MCF 10A (cell line): Measurements from ENCODE around the gene BANF2. TPM values are rescaled to one million over a fixed set of nuclear protein-coding genes. Genes with fewer than 3 reads are reported as not detected.
A peak's percentile ranks its signal among the peaks of the same experiment; 100 is the strongest.

Experiments
- BruUV-seq: library from RNA; stranded (reverse); fragments of 400-500 nt; replicated peaks from 2 replicates; lab custom pipeline; 2021; lab: Mats Ljungman, UMichigan
- CTCF ChIA-PET: fragments of 300-600 bp; sonication (Branson Sonifier 250); formaldehyde crosslinking; extraction: SDS; loops from one replicate; lab custom pipeline; 2021; ENCODE audit warnings: antibody characterized with exemption, inconsistent platforms; lab: Yijun Ruan, JAX
- POLR2A ChIA-PET: fragments of 300-600, 350-650 bp; sonication (Branson Sonifier 250); formaldehyde crosslinking; extraction: SDS; loops from one replicate; lab custom pipeline; 2020; ENCODE audit warnings: antibody characterized with exemption, inconsistent platforms; lab: Yijun Ruan, JAX
- DNase-seq: peaks from one replicate; pipeline ENCODE4 v3.0.0-alpha.2; 2018; ENCODE audit not compliant: unreplicated experiment
- H3K27ac Mint-ChIP-seq: one replicate; pipeline ENCODE4 v1.8.0; 2022; ENCODE audit warnings: mild to moderate bottlenecking, low read depth, mixed read lengths; ENCODE audit not compliant: unreplicated experiment
- H3K27me3 Mint-ChIP-seq: one replicate; pipeline ENCODE4 v1.8.0; 2022; ENCODE audit warnings: mixed read lengths; ENCODE audit not compliant: insufficient read depth, unreplicated experiment
- H3K36me3 Mint-ChIP-seq: one replicate; pipeline ENCODE4 v1.8.0; 2022; ENCODE audit warnings: mild to moderate bottlenecking, moderate library complexity, mixed read lengths; ENCODE audit not compliant: insufficient read depth, unreplicated experiment
- H3K4me1 Mint-ChIP-seq: one replicate; pipeline ENCODE4 v1.8.0; 2022; ENCODE audit warnings: mixed read lengths; ENCODE audit not compliant: insufficient read depth, unreplicated experiment
- H3K4me3 Mint-ChIP-seq: one replicate; pipeline ENCODE4 v1.8.0; 2022; ENCODE audit warnings: mild to moderate bottlenecking, moderate library complexity, mixed read lengths; ENCODE audit not compliant: unreplicated experiment
- H3K9me3 Mint-ChIP-seq: one replicate; pipeline ENCODE4 v1.8.0; 2022; ENCODE audit warnings: mixed read lengths; ENCODE audit not compliant: unreplicated experiment
- CTCF ChIP-seq: fragments of 200-600 bp; IDR thresholded peaks from one replicate; pipeline ENCODE4 v1.8.0; 2022; ENCODE audit warnings: antibody characterized with exemption, mild to moderate bottlenecking; ENCODE audit not compliant: unreplicated experiment
- intact Hi-C: fragments of 100-400 bp; cut with micrococcal nuclease; formaldehyde crosslinking; loops from 2 replicates; pipeline ENCODE4 v1.14.1; 2022
- total RNA-seq: library from RNA; stranded (reverse); gene quantifications from 2 replicates; pipeline ENCODE4 v1.2.3, GENCODE V29; 2022

The BANF2 gene
- total RNA-seq, 1 experiment from 2014 or later = not detected

- H3K4me1 Mint-ChIP-seq = peaks cover 15% of the 10 kb centered on the region
- intact Hi-C loops = loop anchor here (1.0 kb wide), 1 partner anchor 244 kb away; no protein-coding TSS in a partner anchor
- TF ChIP-seq CTCF = peak; percentile 44
- no peaks in the 10 kb centered on the region for H3K9me3 Mint-ChIP-seq
- no peak overlapping the region for H3K27ac Mint-ChIP-seq
- BruUV-seq = no TSS peak
- CTCF ChIA-PET = interaction anchor here (0.6 to 3.2 kb wide), 27 partner anchors 9 to 293 kb away, joined by 3 to 25 read pairs (median 4); no protein-coding TSS in a partner anchor
- no peaks in the 10 kb centered on the region for H3K27me3 Mint-ChIP-seq
- H3K4me3 Mint-ChIP-seq = no peak overlapping the region
- peaks cover 38% of the 10 kb centered on the region for H3K36me3 Mint-ChIP-seq
- peak; percentile 39 for DNase-seq
- POLR2A ChIA-PET = interaction anchor here (1.1 kb wide), 1 partner anchor 15 kb away, joined by 3 read pairs; no protein-coding TSS in a partner anchor
Observed at GRCh38 chr20:17654649-17655285, 45.0 kb upstream of the BANF2 start.

- CTCF ChIA-PET = interaction anchor here (0.6 to 3.2 kb wide), 26 partner anchors 9 to 283 kb away, joined by 3 to 25 read pairs (median 4); partner anchors contain the start of gene RRBP1
- Mint-ChIP-seq H3K27ac (peak overlapping the region; percentile 9), H3K27me3 (no peaks in the 10 kb centered on the region), H3K4me1 (peaks cover 15% of the 10 kb centered on the region), H3K4me3 (no peak overlapping the region), H3K36me3 (peaks cover 43% of the 10 kb centered on the region), H3K9me3 (no peaks in the 10 kb centered on the region)
- no peak for TF ChIP-seq CTCF
- no TSS peak for BruUV-seq
- DNase-seq = no peak
- intact Hi-C loops = loop anchor here (1.0 kb wide), 1 partner anchor 243 kb away; no protein-coding TSS in a partner anchor
- POLR2A ChIA-PET = interaction anchor here (0.8 to 1.1 kb wide), 3 partner anchors 16 to 230 kb away, joined by 3 read pairs; no protein-coding TSS in a partner anchor
Observed at GRCh38 chr20:17655286-17655651, 44.5 kb upstream of the BANF2 start.

- peak; percentile 46 for DNase-seq
Observed at GRCh38 chr20:17655865-17656479, 43.8 kb upstream of the BANF2 start.

More at GRCh38 chr20:17655865-17656479, 43.8 kb upstream of the BANF2 start:
- CTCF ChIA-PET = interaction anchor here (0.6 to 3.2 kb wide), 16 partner anchors 11 to 242 kb away, joined by 3 to 25 read pairs (median 4); partner anchors contain the start of gene RRBP1
- Mint-ChIP-seq H3K27ac (peak overlapping the region; percentile 9), H3K4me3 (no peak overlapping the region), H3K36me3 (peaks cover 50% of the 10 kb centered on the region), H3K9me3 (no peaks in the 10 kb centered on the region), H3K4me1 (peaks cover 15% of the 10 kb centered on the region), H3K27me3 (no peaks in the 10 kb centered on the region)
- POLR2A ChIA-PET = interaction anchor here (0.6 to 1.1 kb wide), 4 partner anchors 17 to 1952 kb away, joined by 3 read pairs; no protein-coding TSS in a partner anchor
- no peak for TF ChIP-seq CTCF
- no TSS peak for BruUV-seq
- intact Hi-C loops = loop anchor here (1.0 kb wide), 1 partner anchor 242 kb away; no protein-coding TSS in a partner anchor
